DND-41 (cell line): ENCODE data around the gene ZNF561.
A peak's percentile ranks its signal among the peaks of the same experiment; 100 is the strongest.

Experiments
- ATAC-seq: fragments of 200-7000 bp; cut with Tn5 transposase; 3 replicates; pipeline ENCODE4 v1.9.1; 2021; ENCODE audit warnings: low read depth; ENCODE audit not compliant: insufficient read depth
- DNase-seq: peaks from one replicate; pipeline ENCODE4 v3.0.0-alpha.2; 2020
- H2AFZ ChIP-seq: 2 replicates; pipeline ENCODE4 v1.6.0; 2012; ENCODE audit warnings: low read depth, low read length
- H3K27ac ChIP-seq: 2 replicates; pipeline ENCODE4 v1.5.1; 2012; ENCODE audit warnings: low read length, inconsistent platforms
- H3K27me3 ChIP-seq: fragments of 200-600 bp; sonication (generic); 2 replicates; pipeline ENCODE4 v1.6.0; 2012; ENCODE audit warnings: low read length, mild to moderate bottlenecking, inconsistent platforms; ENCODE audit not compliant: insufficient read depth, poor library complexity
- H3K36me3 ChIP-seq: 2 replicates; pipeline ENCODE4 v1.5.1; 2012; ENCODE audit warnings: low read length, inconsistent platforms; ENCODE audit not compliant: insufficient read depth
- H3K4me1 ChIP-seq: 2 replicates; pipeline ENCODE4 v1.5.1; 2012; ENCODE audit warnings: mild to moderate bottlenecking, low read length; ENCODE audit not compliant: insufficient read depth
- H3K4me2 ChIP-seq: 2 replicates; pipeline ENCODE4 v1.6.0; 2012; ENCODE audit warnings: mild to moderate bottlenecking, moderate library complexity, low read length, inconsistent platforms; ENCODE audit not compliant: insufficient read depth
- H3K4me3 ChIP-seq, 2 experiments: fragments of 200-600 bp in 1 of 2; shearing (Covaris generic) in 1 of 2; 2 replicates each; pipeline ENCODE4 v1.5.1; 2012 to 2016; ENCODE audit warnings: inconsistent platforms in 2 of 2, low read length in 2 of 2, mild to moderate bottlenecking in 2 of 2, low read depth in 1 of 2, moderate library complexity in 1 of 2
- H3K79me2 ChIP-seq: 2 replicates; pipeline ENCODE4 v1.6.0; 2012; ENCODE audit warnings: low read length, inconsistent platforms; ENCODE audit not compliant: insufficient read depth
- H3K9ac ChIP-seq: 2 replicates; pipeline ENCODE4 v1.6.0; 2012; ENCODE audit warnings: low read depth, mild to moderate bottlenecking, inconsistent platforms, low read length, moderate library complexity
- H3K9me3 ChIP-seq: 2 replicates; pipeline ENCODE4 v1.5.1; 2012; ENCODE audit warnings: low read length, moderate library complexity, mild to moderate bottlenecking, inconsistent platforms; ENCODE audit not compliant: insufficient read depth, severe bottlenecking
- H4K20me1 ChIP-seq: 2 replicates; pipeline ENCODE4 v1.6.0; 2012; ENCODE audit warnings: low read length; ENCODE audit not compliant: insufficient read depth
- EZH2 ChIP-seq: IDR thresholded peaks from 3 replicates; pipeline ENCODE4 v1.6.1; 2012; ENCODE audit warnings: borderline replicate concordance, low read depth, mild to moderate bottlenecking, moderate library complexity, low read length, inconsistent platforms; ENCODE audit not compliant: severe bottlenecking
- TF ChIP-seq, protein P1 (sequence below): IDR thresholded peaks from 2 replicates; pipeline ENCODE4 v1.5.1; 2012; ENCODE audit warnings: borderline replicate concordance, low read length, moderate library complexity, mild to moderate bottlenecking; ENCODE audit not compliant: poor library complexity, severe bottlenecking; ENCODE audit errors: extremely low read depth

The ZNF561 gene

DNA sequence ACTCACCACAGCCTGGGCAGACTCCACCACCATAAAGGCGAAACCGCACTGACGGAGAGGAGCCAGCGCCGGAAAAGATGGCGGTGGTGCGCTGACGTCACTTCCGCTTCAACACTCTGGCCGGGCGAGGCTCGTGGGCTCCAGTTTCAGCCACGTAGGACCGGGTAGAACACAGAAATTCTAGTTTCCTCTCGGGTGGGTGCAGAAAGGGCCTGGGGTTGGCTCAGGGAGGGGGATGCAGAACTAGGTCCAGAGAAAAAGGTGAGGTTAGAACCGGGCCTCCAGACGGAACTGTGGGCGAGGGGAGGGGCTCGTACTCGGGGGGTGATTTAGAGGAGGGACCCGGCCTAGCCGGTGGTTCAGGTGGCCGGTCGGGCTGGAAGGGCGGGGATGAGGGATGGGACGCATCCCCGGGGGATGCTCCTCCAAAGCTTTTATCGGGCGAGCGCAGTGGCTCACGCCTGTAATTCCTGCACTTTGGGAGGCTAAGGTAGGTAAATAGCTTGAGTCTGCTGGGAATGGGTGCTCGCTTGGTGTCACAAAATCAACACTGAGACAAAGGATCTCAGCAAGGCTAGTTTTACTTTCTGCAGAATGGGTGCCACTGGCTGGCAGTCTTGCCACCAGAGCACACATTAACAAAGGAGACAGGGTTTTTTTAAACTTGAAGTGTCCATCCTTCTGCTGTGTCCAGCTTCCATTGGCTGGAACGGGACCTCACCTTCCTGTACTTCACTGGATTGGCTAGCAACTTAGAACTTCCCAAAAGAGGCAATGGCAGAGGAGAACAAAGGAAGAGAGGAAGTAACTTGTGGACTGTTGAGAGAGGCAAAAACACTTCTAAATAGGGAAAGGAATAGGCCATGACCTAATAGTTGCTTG, at the start of gene ZNF561:
ZNF561 (minus strand) TSS at position 77 of the 882 bp plus-strand sequence. CDS start 1,776 bp downstream, outside the sequence.
- DNase-seq (peak; percentile 92), ATAC-seq (peak; percentile 92)
- Histone ChIP-seq H3K79me2 (peaks cover 29% of the 10 kb centered on the region), H3K27me3 (no peaks in the 10 kb centered on the region), H3K4me2 (peak within 1 kb of the TSS; percentile 80), H3K36me3 (peaks cover 29% of the 10 kb centered on the region), H3K4me3 (peak within 1 kb of the TSS; percentile 51 to 90), H3K9me3 (no peaks in the 10 kb centered on the region), H2AFZ (peak within 1 kb of the TSS; percentile 96), H4K20me1 (no peaks in the 10 kb centered on the region), H3K4me1 (peaks cover 28% of the 10 kb centered on the region), H3K9ac (peak within 1 kb of the TSS; percentile 82), H3K27ac (peak within 1 kb of the TSS; percentile 99)
- TF ChIP-seq, protein P1, sequence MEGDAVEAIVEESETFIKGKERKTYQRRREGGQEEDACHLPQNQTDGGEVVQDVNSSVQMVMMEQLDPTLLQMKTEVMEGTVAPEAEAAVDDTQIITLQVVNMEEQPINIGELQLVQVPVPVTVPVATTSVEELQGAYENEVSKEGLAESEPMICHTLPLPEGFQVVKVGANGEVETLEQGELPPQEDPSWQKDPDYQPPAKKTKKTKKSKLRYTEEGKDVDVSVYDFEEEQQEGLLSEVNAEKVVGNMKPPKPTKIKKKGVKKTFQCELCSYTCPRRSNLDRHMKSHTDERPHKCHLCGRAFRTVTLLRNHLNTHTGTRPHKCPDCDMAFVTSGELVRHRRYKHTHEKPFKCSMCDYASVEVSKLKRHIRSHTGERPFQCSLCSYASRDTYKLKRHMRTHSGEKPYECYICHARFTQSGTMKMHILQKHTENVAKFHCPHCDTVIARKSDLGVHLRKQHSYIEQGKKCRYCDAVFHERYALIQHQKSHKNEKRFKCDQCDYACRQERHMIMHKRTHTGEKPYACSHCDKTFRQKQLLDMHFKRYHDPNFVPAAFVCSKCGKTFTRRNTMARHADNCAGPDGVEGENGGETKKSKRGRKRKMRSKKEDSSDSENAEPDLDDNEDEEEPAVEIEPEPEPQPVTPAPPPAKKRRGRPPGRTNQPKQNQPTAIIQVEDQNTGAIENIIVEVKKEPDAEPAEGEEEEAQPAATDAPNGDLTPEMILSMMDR, result no peak
- no peak for TF ChIP-seq EZH2

- ATAC-seq, result no peak
- H3K36me3 ChIP-seq, result peaks cover 53% of the 10 kb centered on the region
Measured at GRCh38 chr19:9668544-9668943, 47.5 kb upstream of the ZNF561 start.

GRCh38 chr19:9667898-9668297, 46.9 kb upstream of the ZNF561 start:
- Histone ChIP-seq H3K27me3 (no peaks in the 10 kb centered on the region), H3K4me2 (no peak overlapping the region), H3K4me3 (no peak overlapping the region), H4K20me1 (peaks cover 64% of the 10 kb centered on the region), H2AFZ (no peak overlapping the region), H3K9ac (no peak overlapping the region), H3K79me2 (peaks cover 100% of the 10 kb centered on the region), H3K4me1 (peaks cover 34% of the 10 kb centered on the region), H3K27ac (no peak overlapping the region), H3K9me3 (peaks cover under 1% of the 10 kb centered on the region), H3K36me3 (peaks cover 47% of the 10 kb centered on the region)
- ATAC-seq (no peak), DNase-seq (no peak)
- no peak for TF ChIP-seq EZH2
- TF ChIP-seq, protein P1, result no peak

More at GRCh38 chr19:9668544-9668943, 47.5 kb upstream of the ZNF561 start:
- H2AFZ ChIP-seq, result no peak overlapping the region
- DNase-seq, result no peak
- no peaks in the 10 kb centered on the region for H3K27me3 ChIP-seq
- no peak overlapping the region for H3K9ac ChIP-seq
- H3K79me2 ChIP-seq, result peaks cover 100% of the 10 kb centered on the region
- H3K4me1 ChIP-seq, result peaks cover 41% of the 10 kb centered on the region
- TF ChIP-seq EZH2, result no peak
- TF ChIP-seq, protein P1, result no peak
- H3K4me2 ChIP-seq, result no peak overlapping the region
- peaks cover 4% of the 10 kb centered on the region for H3K9me3 ChIP-seq
- H3K27ac ChIP-seq, result no peak overlapping the region
- peaks cover 59% of the 10 kb centered on the region for H4K20me1 ChIP-seq
- no peak overlapping the region for H3K4me3 ChIP-seq
